ENCODE measurements around the gene TMEM100. TPM values are rescaled to one million over a fixed set of nuclear protein-coding genes. Genes with fewer than 3 reads are reported as not detected.
A peak's percentile ranks its signal among the peaks of the same experiment; 100 is the strongest.

The TMEM100 gene
- total and polyA plus RNA-seq, 2 donors from 2014 or later: 0.67 to 7.2 TPM

- Histone ChIP-seq H3K4me3 (ENCODE audit: low read length in 3 of 3) (no peak overlapping the region), H3K27ac (ENCODE audit: low read depth in 2 of 2, low read length in 2 of 2) (no peak overlapping the region), H3K36me3 (ENCODE audit: control insufficient read depth in 2 of 3, insufficient read depth in 3 of 3, low read length in 3 of 3) (no peaks in the 10 kb centered on the region), H3K4me1 (ENCODE audit: control insufficient read depth in 2 of 3, insufficient read depth in 2 of 3, low read depth in 1 of 3, low read length in 3 of 3) (peaks cover 0 to 4% (median under 1%) of the 10 kb centered on the region in 3 donors), H3K27me3 (ENCODE audit: control insufficient read depth, insufficient read depth, low read length) (no peaks in the 10 kb centered on the region), H3K9ac (ENCODE audit: low read length in 3 of 3) (no peak overlapping the region), H3K9me3 (ENCODE audit: control insufficient read depth in 2 of 3, insufficient read depth in 1 of 3, low read length in 3 of 3) (no peaks in the 10 kb centered on the region)
- FAIRE-seq (no peak), DNase-seq (no peak)
- TF ChIP-seq, protein P1, sequence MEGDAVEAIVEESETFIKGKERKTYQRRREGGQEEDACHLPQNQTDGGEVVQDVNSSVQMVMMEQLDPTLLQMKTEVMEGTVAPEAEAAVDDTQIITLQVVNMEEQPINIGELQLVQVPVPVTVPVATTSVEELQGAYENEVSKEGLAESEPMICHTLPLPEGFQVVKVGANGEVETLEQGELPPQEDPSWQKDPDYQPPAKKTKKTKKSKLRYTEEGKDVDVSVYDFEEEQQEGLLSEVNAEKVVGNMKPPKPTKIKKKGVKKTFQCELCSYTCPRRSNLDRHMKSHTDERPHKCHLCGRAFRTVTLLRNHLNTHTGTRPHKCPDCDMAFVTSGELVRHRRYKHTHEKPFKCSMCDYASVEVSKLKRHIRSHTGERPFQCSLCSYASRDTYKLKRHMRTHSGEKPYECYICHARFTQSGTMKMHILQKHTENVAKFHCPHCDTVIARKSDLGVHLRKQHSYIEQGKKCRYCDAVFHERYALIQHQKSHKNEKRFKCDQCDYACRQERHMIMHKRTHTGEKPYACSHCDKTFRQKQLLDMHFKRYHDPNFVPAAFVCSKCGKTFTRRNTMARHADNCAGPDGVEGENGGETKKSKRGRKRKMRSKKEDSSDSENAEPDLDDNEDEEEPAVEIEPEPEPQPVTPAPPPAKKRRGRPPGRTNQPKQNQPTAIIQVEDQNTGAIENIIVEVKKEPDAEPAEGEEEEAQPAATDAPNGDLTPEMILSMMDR (IDR thresholded peaks at IDR 0.05; ENCODE audit: borderline replicate concordance, extremely low read depth, insufficient read depth): no peak
- intact Hi-C loops (cut with DNase I): no loop called here
These were observed 15.4 kb upstream of the TMEM100 start for GRCh38 chr17:55737976-55738501.

DNA sequence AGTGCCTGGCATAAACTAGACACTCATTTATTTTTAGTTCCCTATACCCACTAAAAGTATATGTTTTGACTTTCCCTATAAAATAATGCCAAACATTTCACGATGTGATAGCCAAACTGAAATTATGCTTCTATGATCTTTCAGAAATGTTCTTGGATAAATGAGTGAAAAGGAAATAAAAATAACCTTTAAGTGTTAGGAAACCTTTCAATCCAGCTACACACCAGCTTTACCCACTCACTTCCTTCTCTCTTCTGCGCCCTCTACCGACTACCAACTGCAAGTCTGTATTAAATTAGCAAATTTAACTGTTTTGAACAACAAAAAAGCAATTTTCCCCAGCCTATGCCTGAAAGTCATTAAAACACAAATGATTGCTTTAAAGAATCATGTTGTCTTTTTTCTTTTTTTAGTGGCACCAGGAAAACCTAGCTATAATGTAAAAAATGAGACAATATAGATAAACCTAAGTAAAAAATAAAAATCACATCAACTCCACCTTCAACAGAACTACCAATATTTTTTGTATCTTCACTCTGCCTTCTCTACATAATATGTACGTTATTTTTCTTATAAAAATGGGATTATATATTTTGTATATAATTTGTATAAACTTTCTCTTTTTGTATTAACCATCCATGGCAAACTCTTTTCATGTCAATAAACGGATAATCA, 13.2 kb upstream of the TMEM100 start:
- Histone ChIP-seq H3K9me3 (ENCODE audit: control insufficient read depth in 2 of 3, insufficient read depth in 1 of 3, low read length in 3 of 3) (no peaks in the 10 kb centered on the region), H3K4me3 (ENCODE audit: low read length in 3 of 3) (no peak overlapping the region), H3K4me1 (ENCODE audit: control insufficient read depth in 2 of 3, insufficient read depth in 2 of 3, low read depth in 1 of 3, low read length in 3 of 3) (peaks cover 7 to 14% (median 10%) of the 10 kb centered on the region in 3 donors), H3K36me3 (ENCODE audit: control insufficient read depth in 2 of 3, insufficient read depth in 3 of 3, low read length in 3 of 3) (no peaks in the 10 kb centered on the region), H3K27me3 (ENCODE audit: control insufficient read depth, insufficient read depth, low read length) (no peaks in the 10 kb centered on the region), H3K27ac (ENCODE audit: low read depth in 2 of 2, low read length in 2 of 2) (no peak overlapping the region), H3K9ac (ENCODE audit: low read length in 3 of 3) (no peak overlapping the region)
- DNase-seq (peak in 2 of 5 donors; percentile 49 to 67), FAIRE-seq (peak; percentile 71)
- intact Hi-C loops (cut with DNase I): no loop called here
- TF ChIP-seq, protein P1 (IDR thresholded peaks at IDR 0.05; ENCODE audit: borderline replicate concordance, extremely low read depth, insufficient read depth): peak; percentile 46

DNA sequence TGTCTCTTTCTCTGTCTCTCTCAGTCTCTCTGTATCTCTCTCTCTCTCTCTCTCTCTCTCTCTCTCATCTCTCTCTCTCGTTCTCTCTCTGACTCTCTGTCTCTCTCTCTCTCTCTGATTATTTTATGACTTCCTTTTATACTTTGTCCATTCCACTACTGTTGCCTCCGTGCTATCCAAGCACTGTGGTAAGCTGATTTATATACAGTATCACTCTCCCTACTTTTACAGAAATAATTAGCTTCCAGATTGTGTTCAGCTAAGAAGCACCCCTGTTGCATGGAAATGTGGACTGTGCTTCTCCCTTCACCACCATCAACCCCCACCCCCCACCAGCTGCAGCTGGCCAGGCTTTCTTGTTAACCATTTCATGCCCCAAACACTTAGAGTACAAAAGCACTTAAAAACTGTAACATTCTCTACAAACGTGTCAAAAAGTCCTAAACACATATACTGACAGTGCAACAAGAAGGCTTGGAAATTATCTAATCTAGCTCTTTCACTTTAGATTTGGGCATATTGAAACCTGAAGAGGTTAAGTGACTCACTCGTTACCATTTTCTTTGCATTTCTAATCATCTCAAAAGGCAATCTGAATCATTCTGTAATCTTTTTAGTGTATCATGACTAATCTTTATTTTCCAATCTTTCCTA, 11.6 kb upstream of the TMEM100 start:
- DNase-seq: peak in 4 of 5 donors; percentile 58 to 74 (median 62)
- Histone ChIP-seq H3K27me3 (ENCODE audit: control insufficient read depth, insufficient read depth, low read length) (no peaks in the 10 kb centered on the region), H3K4me1 (ENCODE audit: control insufficient read depth in 2 of 3, insufficient read depth in 2 of 3, low read depth in 1 of 3, low read length in 3 of 3) (peaks cover 7 to 14% (median 14%) of the 10 kb centered on the region in 3 donors), H3K36me3 (ENCODE audit: control insufficient read depth in 2 of 3, insufficient read depth in 3 of 3, low read length in 3 of 3) (no peaks in the 10 kb centered on the region), H3K9ac (ENCODE audit: low read length in 3 of 3) (no peak overlapping the region), H3K9me3 (ENCODE audit: control insufficient read depth in 2 of 3, insufficient read depth in 1 of 3, low read length in 3 of 3) (no peaks in the 10 kb centered on the region), H3K4me3 (ENCODE audit: low read length in 3 of 3) (no peak overlapping the region), H3K27ac (ENCODE audit: low read depth in 2 of 2, low read length in 2 of 2) (no peak overlapping the region)
- TF ChIP-seq, protein P1 (IDR thresholded peaks at IDR 0.05; ENCODE audit: borderline replicate concordance, extremely low read depth, insufficient read depth): no peak
- FAIRE-seq: no peak
- intact Hi-C loops (cut with DNase I): no loop called here

Measured in kidney (tissue), 14 donors.